GM23248 (cell line): ENCODE results near the gene ATF2.

ENCODE experiments used
- EZH2 ChIP-seq: fragments of 200-600 bp; sonication (generic); IDR thresholded peaks from 2 replicates; pipeline ENCODE4 v1.6.1; 2018; ENCODE audit warnings: antibody characterized with exemption, mild to moderate bottlenecking; ENCODE audit not compliant: insufficient read depth, poor library complexity, severe bottlenecking
- EZH2phosphoT487 ChIP-seq: fragments of 200-600 bp; sonication (generic); IDR thresholded peaks from 2 replicates; pipeline ENCODE4 v1.6.1; 2018; ENCODE audit warnings: antibody characterized with exemption, moderate library complexity, mild to moderate bottlenecking, low read depth; ENCODE audit not compliant: insufficient read depth

DNA sequence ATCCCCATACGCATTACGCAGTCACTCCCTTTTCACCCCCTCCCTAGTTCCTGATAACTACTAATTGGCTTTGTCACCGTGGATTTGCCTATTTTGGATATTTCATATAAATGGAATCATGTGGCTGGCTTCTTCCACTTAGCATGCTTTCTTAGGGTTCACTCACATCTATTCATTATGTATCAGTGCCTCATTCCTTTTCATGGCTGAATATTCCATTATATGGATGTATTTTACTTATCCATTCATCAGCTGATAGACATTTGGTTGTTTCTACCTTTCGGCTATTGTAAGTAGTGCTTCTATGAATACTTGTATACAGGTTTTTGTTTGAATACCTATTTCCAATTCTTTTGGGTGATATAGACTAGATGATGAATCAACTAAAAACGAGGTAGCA, 8.6 kb upstream of the ATF2 start:
- TF ChIP-seq EZH2phosphoT487 (no peak), EZH2 (no peak)
